AG04449 (cell line): ENCODE measurements around the gene CYSLTR2.

Experiments
- CTCF ChIA-PET: fragments of 350-600 bp; formaldehyde crosslinking; extraction: SDS; loops from one replicate; lab custom pipeline; 2021; ENCODE audit warnings: antibody characterized with exemption; lab: Yijun Ruan, JAX
- POLR2A ChIA-PET: fragments of 400-600, 350-600 bp; formaldehyde crosslinking; extraction: SDS; loops from one replicate; lab custom pipeline; 2020; ENCODE audit warnings: antibody characterized with exemption, inconsistent platforms; lab: Yijun Ruan, JAX
- DNase-seq: peaks from one replicate; pipeline ENCODE4 v3.0.0-alpha.2; 2010; ENCODE audit warnings: low read depth, low spot score
- H3K4me3 ChIP-seq: 2 replicates; pipeline ENCODE4 v1.5.1; 2011; ENCODE audit warnings: low read depth, mild to moderate bottlenecking, control low read depth, low read length
- TF ChIP-seq, protein P1 (sequence below): IDR thresholded peaks from one replicate; pipeline ENCODE4 v1.5.1; 2011; ENCODE audit warnings: mild to moderate bottlenecking, moderate library complexity, low read length, control low read depth, inconsistent platforms; ENCODE audit not compliant: insufficient read depth; ENCODE audit errors: missing control alignments

Gene CYSLTR2

DNA sequence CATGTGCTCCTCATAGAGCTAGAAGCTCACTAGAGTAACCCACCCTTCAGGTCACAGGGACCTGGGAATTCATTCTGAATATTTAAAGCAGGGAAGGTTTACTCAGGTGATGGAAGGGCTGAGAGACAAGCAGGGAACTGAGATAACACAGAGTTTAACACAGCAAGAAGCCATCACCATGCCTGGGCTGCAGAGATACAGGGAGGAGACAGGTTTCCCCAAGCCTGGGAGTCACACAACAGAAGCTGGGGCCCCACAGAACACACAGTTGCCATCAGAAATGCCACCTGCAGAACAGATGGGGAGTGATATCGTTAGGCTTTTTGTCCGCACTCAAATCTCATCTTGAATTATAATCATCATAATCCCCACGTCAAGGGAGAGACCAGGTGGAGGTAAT lies 7.9 kb upstream of the CYSLTR2 start:
- DNase-seq: no peak
- TF ChIP-seq, protein P1, sequence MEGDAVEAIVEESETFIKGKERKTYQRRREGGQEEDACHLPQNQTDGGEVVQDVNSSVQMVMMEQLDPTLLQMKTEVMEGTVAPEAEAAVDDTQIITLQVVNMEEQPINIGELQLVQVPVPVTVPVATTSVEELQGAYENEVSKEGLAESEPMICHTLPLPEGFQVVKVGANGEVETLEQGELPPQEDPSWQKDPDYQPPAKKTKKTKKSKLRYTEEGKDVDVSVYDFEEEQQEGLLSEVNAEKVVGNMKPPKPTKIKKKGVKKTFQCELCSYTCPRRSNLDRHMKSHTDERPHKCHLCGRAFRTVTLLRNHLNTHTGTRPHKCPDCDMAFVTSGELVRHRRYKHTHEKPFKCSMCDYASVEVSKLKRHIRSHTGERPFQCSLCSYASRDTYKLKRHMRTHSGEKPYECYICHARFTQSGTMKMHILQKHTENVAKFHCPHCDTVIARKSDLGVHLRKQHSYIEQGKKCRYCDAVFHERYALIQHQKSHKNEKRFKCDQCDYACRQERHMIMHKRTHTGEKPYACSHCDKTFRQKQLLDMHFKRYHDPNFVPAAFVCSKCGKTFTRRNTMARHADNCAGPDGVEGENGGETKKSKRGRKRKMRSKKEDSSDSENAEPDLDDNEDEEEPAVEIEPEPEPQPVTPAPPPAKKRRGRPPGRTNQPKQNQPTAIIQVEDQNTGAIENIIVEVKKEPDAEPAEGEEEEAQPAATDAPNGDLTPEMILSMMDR: no peak
- CTCF ChIA-PET: no interaction called here
- POLR2A ChIA-PET: no interaction called here
- no peak overlapping the region for H3K4me3 ChIP-seq

DNA sequence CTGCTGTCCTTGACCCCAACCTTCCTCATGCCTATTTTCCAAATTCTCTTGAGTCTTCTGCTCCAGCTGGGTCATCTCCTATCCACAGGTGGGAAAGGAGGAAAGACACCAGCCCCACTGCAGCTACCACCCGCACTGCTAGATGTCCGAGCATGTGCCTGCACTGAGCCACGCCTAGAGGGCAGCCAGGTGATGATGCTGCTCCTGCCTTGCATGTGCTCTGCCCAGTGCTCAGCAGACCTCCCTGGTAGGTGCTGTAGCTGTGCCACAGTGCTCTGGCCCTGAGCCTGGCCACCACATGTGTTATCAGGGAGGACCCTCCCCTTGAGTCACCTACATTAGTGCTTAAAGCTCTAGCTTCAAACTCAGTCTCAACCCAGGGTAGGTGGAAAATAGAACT lies 6.9 kb upstream of the CYSLTR2 start:
- TF ChIP-seq, protein P1: no peak
- no peak overlapping the region for H3K4me3 ChIP-seq
- no peak for DNase-seq
- ChIA-PET POLR2A (no interaction called here), CTCF (no interaction called here)

DNA sequence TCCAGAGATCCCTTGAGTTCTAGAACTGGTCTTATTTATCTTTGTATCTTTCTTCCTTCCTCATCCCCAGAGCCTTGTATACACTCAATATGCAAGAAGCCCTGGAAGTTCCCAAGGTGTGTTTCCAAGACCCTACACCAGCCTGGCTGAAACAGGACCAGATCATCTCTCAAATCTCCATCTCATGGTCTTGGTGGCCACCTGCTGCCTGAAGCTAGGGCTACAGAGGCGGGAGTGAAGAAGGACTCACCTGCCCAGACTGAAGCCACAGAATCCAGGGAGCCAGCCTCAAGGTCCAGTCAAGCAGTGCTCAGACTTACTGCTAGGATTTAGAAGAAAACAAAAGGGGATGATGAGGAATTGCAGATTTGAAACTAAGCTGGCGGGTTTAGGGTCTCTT lies 6.1 kb upstream of the CYSLTR2 start:
- TF ChIP-seq, protein P1: no peak
- DNase-seq: no peak
- no peak overlapping the region for H3K4me3 ChIP-seq
- POLR2A ChIA-PET: no interaction called here
- CTCF ChIA-PET: no interaction called here

DNA sequence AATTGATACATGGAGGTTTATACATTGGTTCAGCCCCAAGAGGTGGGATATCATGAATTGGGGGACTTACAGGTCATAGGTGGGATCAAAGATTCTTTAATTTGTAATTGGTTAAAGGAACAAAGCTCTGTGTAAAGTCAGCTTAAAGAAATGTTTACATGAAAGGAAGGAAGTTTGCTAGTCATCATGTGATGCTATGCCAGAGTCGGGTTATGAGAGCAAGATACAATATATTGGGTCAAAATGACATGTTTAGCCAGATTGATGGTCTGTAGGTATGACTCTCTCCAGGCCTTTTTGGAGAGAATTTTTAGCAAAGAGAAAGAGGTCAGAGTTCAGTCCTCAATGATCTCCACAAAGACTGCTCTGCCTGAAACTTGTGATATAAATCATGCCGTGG lies 5.3 kb upstream of the CYSLTR2 start:
- H3K4me3 ChIP-seq: no peak overlapping the region
- DNase-seq: no peak
- ChIA-PET CTCF (no interaction called here), POLR2A (no interaction called here)
- TF ChIP-seq, protein P1: no peak

DNA sequence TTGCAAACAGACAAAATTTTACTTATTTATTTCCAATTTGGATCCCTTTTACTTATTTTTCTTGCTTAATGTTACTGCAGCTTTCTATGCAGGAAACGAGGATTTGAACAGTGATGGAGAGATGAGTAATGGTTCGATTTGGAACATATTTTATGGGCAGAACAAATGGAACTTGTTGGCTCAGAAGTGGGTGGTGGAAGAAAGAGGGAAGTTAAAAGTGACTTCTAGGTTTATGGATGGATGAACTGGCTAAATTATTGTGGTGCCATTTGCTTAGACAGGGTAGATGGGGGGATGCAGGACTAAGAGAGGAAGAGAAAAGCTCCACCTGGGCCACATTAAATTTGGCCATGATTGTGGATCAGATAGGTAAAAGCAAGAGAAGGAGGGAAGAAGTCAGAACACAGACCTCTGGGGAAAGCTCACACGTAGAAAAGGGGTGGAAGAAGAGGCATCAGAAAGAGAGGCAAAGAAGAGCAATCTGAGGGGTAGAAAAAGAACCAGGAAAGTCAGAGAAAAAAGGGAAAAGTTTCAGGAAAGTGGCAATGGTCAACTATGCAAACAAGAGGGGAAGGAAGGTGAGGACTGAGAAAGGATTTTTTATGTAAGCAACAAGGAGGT lies 768 bp upstream of the CYSLTR2 start:
- no peak overlapping the region for H3K4me3 ChIP-seq
- ChIA-PET POLR2A (no interaction called here), CTCF (no interaction called here)
- TF ChIP-seq, protein P1: no peak
- no peak for DNase-seq

DNA sequence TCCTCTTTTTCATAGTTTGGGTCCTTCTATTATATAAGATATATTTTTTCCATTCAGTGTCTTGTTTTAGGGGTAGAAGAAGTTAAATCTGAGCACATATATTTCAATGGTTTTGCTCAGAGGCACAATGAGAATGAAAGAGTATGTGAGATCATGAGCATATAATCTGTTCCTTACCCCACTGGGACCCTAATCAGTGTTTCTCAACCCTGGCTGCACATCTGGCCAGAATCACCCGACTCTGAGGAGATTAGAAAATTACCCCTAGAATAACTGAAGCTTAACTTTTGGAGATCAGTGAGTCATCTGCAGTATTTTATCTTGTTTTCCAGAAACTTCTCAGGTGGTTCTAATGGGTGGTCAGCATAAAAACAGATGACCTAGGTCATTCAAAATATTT lies 782 bp downstream of the CYSLTR2 start:
- POLR2A ChIA-PET: no interaction called here
- no peak for DNase-seq
- CTCF ChIA-PET: no interaction called here
- TF ChIP-seq, protein P1: no peak
- no peak overlapping the region for H3K4me3 ChIP-seq
